Heart left ventricle (tissue), 13 donors: ENCODE data around the gene SMPD3.

Source experiments
- CTCF ChIP-seq, 12 donors: fragments of 200-600 bp; sonication (generic) in 4 of 12; IDR thresholded peaks; one replicate each; pipeline versions ENCODE4 v1.5.0 to v1.8.0; 2018 to 2022; ENCODE audit warnings: antibody characterized with exemption in 12 of 12, mild to moderate bottlenecking in 5 of 12
- POLR2A ChIP-seq, 2 donors: fragments of 450-650 bp; IDR thresholded peaks; one replicate each; pipeline ENCODE4 v1.6.1; 2017; ENCODE audit warnings: antibody characterized with exemption in 2 of 2, mild to moderate bottlenecking in 2 of 2, moderate library complexity in 2 of 2
- donor health status: ischemic (EF 13 %, LVEDD 7.1; RV severe dilation, severe dysfunction).
- donor health status: DM: no; HTN: yes; CAD: no.
- donor health status: DM: no; HTN: no; CAD: no.
- donor health status: ischemic (EF 25% LVEDD 6.9; RV normal size, moderate dysfunction).
- donor health status: ischemic (EF 25% LVEDD 5.7; RV mildly dilated, moderate dysfunction).
- donor health status: ischemic (EF 35%, LVEDD 5.7; RV mildly dilated, moderate dysfunction).
- donor health status: nonischemic (EF 11% LVEDD 7.7; RV severe dilation, severe dysfunction).
- donor health status: DM: yes; HTN: yes; CAD: no.
- donor health status: PGD.
- donor health status: ischemic (EF 29% LVEDD 5.4; RV normal size, mild dysfunction).
- donor health status: nonischemic (EF 23%, LVEDD 6.1; RV moderate dilation, normal function).

- TF ChIP-seq POLR2A (IDR thresholded peaks at IDR 0.05) (no peak), CTCF (IDR thresholded peaks at IDR 0.05) (no peak)
Measured at GRCh38 chr16:68372806-68373205, 75.5 kb downstream of the SMPD3 start.
